SK-N-SH (cell line): ENCODE results near the gene IMMT. TPM values are rescaled to one million over a fixed set of nuclear protein-coding genes. Genes with fewer than 3 reads are reported as not detected.

ENCODE experiments used
- CTCF ChIA-PET: fragments of 300-600, 350-600 bp; formaldehyde crosslinking; extraction: SDS; loops from one replicate; lab custom pipeline; 2021; lab: Yijun Ruan, JAX
- POLR2A ChIA-PET: fragments of 350-600 bp; sonication (Branson Sonifier 250); formaldehyde crosslinking; extraction: SDS; loops from one replicate; lab custom pipeline; 2020; ENCODE audit warnings: antibody characterized with exemption, inconsistent platforms; lab: Yijun Ruan, JAX
- DNase-seq: peaks from one replicate; pipeline ENCODE4 v3.0.0; 2012
- H2AFZ ChIP-seq: fragments of 200-600 bp; sonication (generic); 2 replicates; pipeline ENCODE4 v1.8.1; 2016; ENCODE audit warnings: antibody characterized with exemption, mild to moderate bottlenecking, low read depth
- H3F3A ChIP-seq: fragments of 200-600 bp; sonication (generic); replicated peaks from 2 replicates; pipeline ENCODE3; 2016; ENCODE audit warnings: antibody characterized with exemption, mild to moderate bottlenecking; ENCODE audit not compliant: insufficient read depth
- H3K27ac ChIP-seq, 2 experiments: fragments of 200-500 bp in 1 of 2; fragments of 200-600 bp in 1 of 2; sonication (Bioruptor generic) in 1 of 2; sonication (generic), shearing (Covaris generic) in 1 of 2; 2 replicates each; pipeline versions ENCODE4 v1.5.1 to v1.6.1; 2014 to 2016; ENCODE audit warnings: low read depth in 2 of 2, inconsistent platforms in 1 of 2, low read length in 1 of 2, mild to moderate bottlenecking in 1 of 2, mixed read lengths in 1 of 2
- H3K27me3 ChIP-seq: fragments of 200-600 bp; sonication (generic), shearing (Covaris generic); 2 replicates; pipeline ENCODE4 v1.6.1; 2016; ENCODE audit warnings: mixed run types; ENCODE audit not compliant: insufficient read depth
- H3K36me3 ChIP-seq, 2 experiments: fragments of 200-500 bp in 1 of 2; fragments of 200-600 bp in 1 of 2; sonication (Bioruptor generic) in 1 of 2; sonication (generic) in 1 of 2; replicated peaks in 1 of 2; 2 replicates each; pipeline versions ENCODE3 to v1.5.1; 2014 to 2016; ENCODE audit warnings: low read length in 1 of 2, mild to moderate bottlenecking in 1 of 2; ENCODE audit not compliant: insufficient read depth in 2 of 2, control insufficient read depth in 1 of 2
- H3K4me1 ChIP-seq, 2 experiments: fragments of 200-500 bp in 1 of 2; fragments of 200-600 bp in 1 of 2; sonication (Bioruptor generic) in 1 of 2; sonication (generic), shearing (Covaris generic) in 1 of 2; 2 replicates each; pipeline versions ENCODE4 v1.5.1 to v1.6.1; 2014 to 2016; ENCODE audit warnings: low read depth in 1 of 2, low read length in 1 of 2, mixed run types in 1 of 2; ENCODE audit not compliant: insufficient read depth in 2 of 2, control insufficient read depth in 1 of 2
- H3K4me2 ChIP-seq: fragments of 200-600 bp; sonication (generic), shearing (Covaris generic); 2 replicates; pipeline ENCODE4 v1.6.1; 2017; ENCODE audit warnings: mixed run types
- H3K4me3 ChIP-seq, 2 experiments: fragments of 200-500 bp in 1 of 2; fragments of 200-600 bp in 1 of 2; sonication (Bioruptor generic) in 1 of 2; sonication (generic), shearing (Covaris generic) in 1 of 2; 2 replicates each; pipeline versions ENCODE4 v1.5.1 to v1.8.1; 2014 to 2016; ENCODE audit warnings: low read depth in 2 of 2, inconsistent platforms in 1 of 2, low read length in 1 of 2, mild to moderate bottlenecking in 1 of 2, mixed read lengths in 1 of 2, moderate library complexity in 1 of 2
- H3K79me2 ChIP-seq: fragments of 200-600 bp; sonication (generic); 2 replicates; pipeline ENCODE4 v1.8.1; 2017; ENCODE audit warnings: mild to moderate bottlenecking; ENCODE audit not compliant: insufficient read depth
- H3K9ac ChIP-seq: fragments of 200-600 bp; sonication (generic); 2 replicates; pipeline ENCODE4 v1.6.1; 2017; ENCODE audit warnings: mixed run types
- H3K9me2 ChIP-seq: fragments of 200-600 bp; sonication (generic); 2 replicates; pipeline ENCODE4 v1.6.1; 2017; ENCODE audit warnings: mixed run types
- H3K9me3 ChIP-seq: fragments of 200-600 bp; sonication (generic); 2 replicates; pipeline ENCODE4 v1.6.1; 2017; ENCODE audit warnings: mixed run types, mild to moderate bottlenecking, moderate library complexity
- H4K20me1 ChIP-seq: fragments of 200-600 bp; sonication (generic); 2 replicates; pipeline ENCODE4 v1.6.1; 2017; ENCODE audit warnings: mild to moderate bottlenecking, mixed run types; ENCODE audit not compliant: insufficient read depth
- CHD2 ChIP-seq: fragments of 150-350 bp; IDR thresholded peaks from 2 replicates; pipeline ENCODE4 v1.6.1; 2018; ENCODE audit warnings: low read length; ENCODE audit not compliant: partially characterized antibody
- CTCF ChIP-seq: fragments of 200-600 bp; sonication (generic); IDR thresholded peaks from 2 replicates; pipeline ENCODE4 v1.6.1; 2017; ENCODE audit warnings: antibody characterized with exemption, mild to moderate bottlenecking, moderate library complexity
- ELF1 ChIP-seq: IDR thresholded peaks from 2 replicates; pipeline ENCODE4 v1.4.0; 2012
- EZH2phosphoT487 ChIP-seq: fragments of 200-600 bp; sonication (generic); IDR thresholded peaks from 2 replicates; pipeline ENCODE4 v1.6.1; 2017; ENCODE audit warnings: low read depth, mixed run types, mild to moderate bottlenecking, antibody characterized with exemption, moderate library complexity, borderline replicate concordance
- FOSL2 ChIP-seq: IDR thresholded peaks from 2 replicates; pipeline ENCODE4 v1.4.0; 2012; ENCODE audit warnings: low read depth, mild to moderate bottlenecking, moderate library complexity, borderline replicate concordance
- FOXJ3 ChIP-seq: sonication (generic); formaldehyde crosslinking; IDR thresholded peaks from 2 replicates; pipeline ENCODE4 v1.5.1; 2020; ENCODE audit warnings: mild to moderate bottlenecking, missing genetic modification reagents
- FOXM1 ChIP-seq: IDR thresholded peaks from 2 replicates; pipeline ENCODE4 v1.4.0; 2012; ENCODE audit warnings: low read depth, mild to moderate bottlenecking
- GABPA ChIP-seq: IDR thresholded peaks from 2 replicates; pipeline ENCODE4 v1.4.0; 2012; ENCODE audit warnings: low read depth, mild to moderate bottlenecking
- IRF3 ChIP-seq: fragments of 150-350 bp; IDR thresholded peaks from 2 replicates; pipeline ENCODE4 v1.6.1; 2016; ENCODE audit warnings: mild to moderate bottlenecking, low read depth, low read length
- JUND ChIP-seq: IDR thresholded peaks from 2 replicates; pipeline ENCODE4 v1.4.0; 2012
- MAX ChIP-seq: IDR thresholded peaks from 2 replicates; pipeline ENCODE4 v1.4.0; 2012; ENCODE audit warnings: low read depth
- NFIC ChIP-seq: IDR thresholded peaks from 2 replicates; pipeline ENCODE4 v1.4.0; 2012; ENCODE audit warnings: borderline replicate concordance
- POLR2AphosphoS5 ChIP-seq: IDR thresholded peaks from 2 replicates; pipeline ENCODE4 v1.6.1; 2012; ENCODE audit warnings: low read depth, low read length
- RCOR1 ChIP-seq: fragments of 150-350 bp; IDR thresholded peaks from 2 replicates; pipeline ENCODE4 v1.6.1; 2017; ENCODE audit warnings: antibody characterized with exemption, low read length
- REST ChIP-seq: IDR thresholded peaks from 2 replicates; pipeline ENCODE4 v1.6.1; 2012; ENCODE audit warnings: mild to moderate bottlenecking, low read depth, low read length, moderate library complexity
- SIN3A ChIP-seq: IDR thresholded peaks from 2 replicates; pipeline ENCODE4 v1.6.1; 2012; ENCODE audit warnings: low read depth, mild to moderate bottlenecking, low read length, moderate library complexity, borderline replicate concordance
- SMC3 ChIP-seq: IDR thresholded peaks from 2 replicates; pipeline ENCODE4 v1.6.1; 2012; ENCODE audit warnings: low read depth, low read length, improper control_type of control experiment
- USF1 ChIP-seq: IDR thresholded peaks from 2 replicates; pipeline ENCODE4 v1.4.0; 2012; ENCODE audit warnings: low read depth, borderline replicate concordance
- USF2 ChIP-seq: fragments of 150-350 bp; IDR thresholded peaks from 2 replicates; pipeline ENCODE4 v1.6.1; 2017; ENCODE audit warnings: antibody characterized with exemption, low read length, low read depth, borderline replicate concordance
- YY1 ChIP-seq: IDR thresholded peaks from 2 replicates; pipeline ENCODE4 v1.4.0; 2012; ENCODE audit warnings: low read depth, mild to moderate bottlenecking
- ZBTB33 ChIP-seq: IDR thresholded peaks from 2 replicates; pipeline ENCODE4 v1.4.0; 2012; ENCODE audit warnings: low read depth, borderline replicate concordance
- WGBS: methylation state at CpG from one replicate; pipeline ENCODE4 v1.1.6; 2017; ENCODE audit warnings: low lambda C conversion rate; 5-methylcytosine and 5-hydroxymethylcytosine counted together
- polyA plus RNA-seq, 3 experiments: library from polyadenylated mRNA; depleted of rRNA; stranded (reverse); fragments of >200 nt; gene quantifications; 2 replicates each; pipeline ENCODE4 v1.2.3, GENCODE V29; 2012

Gene IMMT
- polyA plus RNA-seq, 1 of the 3 experiments (the other 2 are of a cell fraction): 36.3 TPM

GRCh38 chr2:86105252-86105968 is 89.9 kb downstream of the IMMT start, which contains the start of gene POLR1A:
POLR1A (minus strand) TSS chr2:86105886; CDS start chr2:86105776, 110 bp downstream.
- peak within 1 kb of the TSS; percentile 79 for H3K4me2 ChIP-seq
- peak within 1 kb of the TSS; percentile 76 for H3K9ac ChIP-seq
- peak; percentile 81 for DNase-seq
- no peaks in the 10 kb centered on the region for H3F3A ChIP-seq
- peaks cover 94% of the 10 kb centered on the region for H3K79me2 ChIP-seq
- ChIA-PET POLR2A (interaction anchor here (0.8 to 1.8 kb wide), 2 partner anchors 90 to 278 kb away, joined by 4 to 6 read pairs; partner anchors contain the start of gene IMMT), CTCF (interaction anchor here (1.2 to 1.5 kb wide), 2 partner anchors 17 to 26 kb away, joined by 4 to 5 read pairs; no protein-coding TSS in a partner anchor)
- H3K4me1 ChIP-seq: peaks cover 10 to 16% of the 10 kb centered on the region in 2 experiments; a peak in 3 of 4 replicates
- H3K27ac ChIP-seq: peak within 1 kb of the TSS; percentile 80 to 89
- no peaks in the 10 kb centered on the region for H3K9me2 ChIP-seq
- H3K4me3 ChIP-seq: peak within 1 kb of the TSS; percentile 95 to 98
- H3K36me3 ChIP-seq: peaks cover 30 to 34% of the 10 kb centered on the region in 2 experiments
- H2AFZ ChIP-seq: peak within 1 kb of the TSS; percentile 87
- H3K9me3 ChIP-seq: no peaks in the 10 kb centered on the region
- peaks cover 10% of the 10 kb centered on the region for H4K20me1 ChIP-seq
- under 1% methylated on average over 31 of the region's 38 CpGs for WGBS
- H3K27me3 ChIP-seq: no peaks in the 10 kb centered on the region
- TF ChIP-seq GABPA (no peak; the same call in 1 of the 2 replicates), JUND (no peak), FOSL2 (no peak), FOXJ3 (no peak), EZH2phosphoT487 (no peak), CHD2 (peak; percentile 59), REST (no peak), USF2 (no peak), YY1 (no peak), USF1 (no peak; the same call in 1 of the 2 replicates), SIN3A (no peak), CTCF (0 out of 2 replicates have a peak, but pooled peaks have one; percentile 15), MAX (peak; percentile 69; the same call in 1 of the 2 replicates), SMC3 (no peak), IRF3 (no peak), POLR2AphosphoS5 (no peak), ZBTB33 (no peak), NFIC (no peak), RCOR1 (no peak), ELF1 (no peak), FOXM1 (no peak)
